Esophagus squamous epithelium (tissue), 5 donors: ENCODE results near the gene MOB3B. TPM values are rescaled to one million over a fixed set of nuclear protein-coding genes. Genes with fewer than 3 reads are reported as not detected.

Experiments
- DNase-seq: peaks from one replicate; lab custom pipeline; 2025; lab: John Stamatoyannopoulos, UW
- H3K27ac ChIP-seq, 4 donors: fragments of 200-600 bp; sonication (generic); one replicate each; pipeline ENCODE4 v1.5.1; 2016 to 2019; ENCODE audit warnings: mild to moderate bottlenecking in 1 of 4
- H3K27me3 ChIP-seq, 4 donors: fragments of 200-600 bp; sonication (generic); 1 replicate in 3 of 4; 2 replicates in 1 of 4; pipeline versions ENCODE4 v1.5.1 to v1.6.0; 2017 to 2021; ENCODE audit warnings: antibody characterized with exemption in 1 of 4
- H3K36me3 ChIP-seq, 3 donors: fragments of 200-600 bp; sonication (generic); one replicate each; pipeline ENCODE4 v1.5.1; 2016 to 2019
- H3K4me1 ChIP-seq, 3 donors: fragments of 200-600 bp; sonication (generic); one replicate each; pipeline ENCODE4 v1.5.1; 2017 to 2019
- H3K4me3 ChIP-seq, 4 donors: fragments of 200-600 bp; sonication (generic); 1 replicate in 3 of 4; 2 replicates in 1 of 4; pipeline ENCODE4 v1.5.1; 2016 to 2019; ENCODE audit warnings: mild to moderate bottlenecking in 2 of 4, moderate library complexity in 1 of 4
- H3K9me3 ChIP-seq, 3 donors: fragments of 200-600 bp; sonication (generic); one replicate each; pipeline ENCODE4 v1.5.1; 2016 to 2019
- POLR2A ChIP-seq, 4 donors: fragments of 450-650 bp; IDR thresholded peaks; one replicate each; pipeline ENCODE4 v1.6.1; 2017; ENCODE audit warnings: antibody characterized with exemption in 4 of 4, mild to moderate bottlenecking in 4 of 4, moderate library complexity in 3 of 4
- WGBS, 2 donors: methylation state at CpG; one replicate each; pipeline ENCODE4 v1.1.5; 2018; 5-methylcytosine and 5-hydroxymethylcytosine counted together
- intact Hi-C: fragments of 100-400 bp; cut with DNase I; formaldehyde crosslinking; loops from one replicate; pipeline ENCODE4 v1.15.0; 2022
- total RNA-seq, 4 donors: library from RNA; depleted of rRNA; stranded (reverse); fragments of >200 nt; gene quantifications; one replicate each; pipeline ENCODE4 v1.1.0, GENCODE V29; 2016
- TF ChIP-seq, protein P1 (sequence below), 6 experiments: fragments of 450-650 bp in 4 of 6; fragments of 200-600 bp in 2 of 6; sonication (generic) in 2 of 6; IDR thresholded peaks; one replicate each; pipeline ENCODE4 v1.5.1; 2016 to 2019; ENCODE audit warnings: antibody characterized with exemption in 6 of 6, mild to moderate bottlenecking in 4 of 6, moderate library complexity in 4 of 6
- donor health status: DM: yes; HTN: yes; CAD: no.

Gene MOB3B
- total RNA-seq, 4 donors from 2014 or later: 2.2 to 7.6 (median 5.2) TPM

DNA sequence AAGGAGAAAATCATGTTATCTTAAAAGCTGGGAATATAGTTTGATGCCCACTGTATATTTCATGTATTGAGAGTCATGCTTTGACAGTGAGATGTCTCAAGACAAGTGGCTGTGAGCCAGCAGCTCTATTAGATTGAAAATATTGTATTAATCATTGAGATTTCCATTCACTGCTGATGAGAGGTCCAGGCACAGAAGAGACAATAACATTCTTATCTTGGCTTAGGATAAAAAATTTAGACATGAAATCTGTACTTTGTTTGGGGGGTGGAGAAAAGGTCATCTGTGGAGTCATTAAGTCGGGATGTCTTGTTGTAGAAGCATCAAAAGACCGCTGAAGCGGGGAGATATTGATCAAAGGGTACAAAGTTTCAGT lies 134.8 kb downstream of the MOB3B start:
- Histone ChIP-seq H3K9me3 (no peaks in the 10 kb centered on the region), H3K4me1 (peaks cover 6 to 27% (median 21%) of the 10 kb centered on the region in 3 donors), H3K27me3 (no peaks in the 10 kb centered on the region), H3K4me3 (no peak overlapping the region), H3K36me3 (no peaks in the 10 kb centered on the region), H3K27ac (peak overlapping the region in 1 of 4 donors; percentile 30)
- WGBS, 2 donors: 78% methylated on average over 3 of the region's 3 CpGs
- DNase-seq: no peak
- TF ChIP-seq, protein P1, sequence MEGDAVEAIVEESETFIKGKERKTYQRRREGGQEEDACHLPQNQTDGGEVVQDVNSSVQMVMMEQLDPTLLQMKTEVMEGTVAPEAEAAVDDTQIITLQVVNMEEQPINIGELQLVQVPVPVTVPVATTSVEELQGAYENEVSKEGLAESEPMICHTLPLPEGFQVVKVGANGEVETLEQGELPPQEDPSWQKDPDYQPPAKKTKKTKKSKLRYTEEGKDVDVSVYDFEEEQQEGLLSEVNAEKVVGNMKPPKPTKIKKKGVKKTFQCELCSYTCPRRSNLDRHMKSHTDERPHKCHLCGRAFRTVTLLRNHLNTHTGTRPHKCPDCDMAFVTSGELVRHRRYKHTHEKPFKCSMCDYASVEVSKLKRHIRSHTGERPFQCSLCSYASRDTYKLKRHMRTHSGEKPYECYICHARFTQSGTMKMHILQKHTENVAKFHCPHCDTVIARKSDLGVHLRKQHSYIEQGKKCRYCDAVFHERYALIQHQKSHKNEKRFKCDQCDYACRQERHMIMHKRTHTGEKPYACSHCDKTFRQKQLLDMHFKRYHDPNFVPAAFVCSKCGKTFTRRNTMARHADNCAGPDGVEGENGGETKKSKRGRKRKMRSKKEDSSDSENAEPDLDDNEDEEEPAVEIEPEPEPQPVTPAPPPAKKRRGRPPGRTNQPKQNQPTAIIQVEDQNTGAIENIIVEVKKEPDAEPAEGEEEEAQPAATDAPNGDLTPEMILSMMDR (IDR thresholded peaks at IDR 0.05): no peak
- TF ChIP-seq POLR2A (IDR thresholded peaks at IDR 0.05): no peak
- intact Hi-C loops: no loop called here

DNA sequence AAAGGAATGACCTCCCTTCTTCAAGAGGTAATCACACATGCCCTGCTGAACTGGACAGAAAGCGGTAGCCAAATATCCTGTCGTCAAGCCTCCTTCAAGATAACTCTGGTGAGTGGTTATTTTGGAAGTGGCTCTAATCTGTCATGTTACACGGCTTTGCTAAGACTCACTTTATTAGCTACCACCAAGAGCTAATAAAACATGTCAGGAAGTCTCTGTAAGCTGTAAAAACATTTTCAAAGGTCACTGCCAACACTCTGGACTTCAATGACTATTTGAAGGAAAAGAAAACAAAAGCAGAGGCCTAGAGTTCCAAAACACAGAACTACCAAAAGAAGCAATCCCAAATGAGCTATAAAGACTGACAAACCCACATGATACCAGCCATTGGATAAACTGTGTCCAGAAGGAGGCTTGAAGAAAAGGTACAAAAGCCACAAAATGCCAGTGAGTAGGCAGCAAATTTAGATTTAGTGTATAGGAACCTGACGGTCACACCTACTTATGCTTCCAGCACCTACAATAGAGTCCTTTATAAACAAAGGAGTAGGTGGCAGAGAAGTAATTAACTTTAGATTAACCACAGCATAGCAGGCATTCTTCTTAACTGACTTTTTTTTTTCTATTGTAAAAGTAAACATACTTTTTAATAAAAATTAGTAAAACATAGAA lies 135.3 kb downstream of the MOB3B start:
- TF ChIP-seq, protein P1 (IDR thresholded peaks at IDR 0.05): no peak
- TF ChIP-seq POLR2A (IDR thresholded peaks at IDR 0.05): no peak
- DNase-seq: no peak
- 49% methylated on average over 4 of the region's 4 CpGs for WGBS, 2 donors
- Histone ChIP-seq H3K9me3 (no peaks in the 10 kb centered on the region), H3K27ac (peak overlapping the region in 1 of 4 donors; percentile 30), H3K4me3 (no peak overlapping the region), H3K4me1 (peaks cover 6 to 31% (median 21%) of the 10 kb centered on the region in 3 donors), H3K36me3 (no peaks in the 10 kb centered on the region), H3K27me3 (no peaks in the 10 kb centered on the region)
- intact Hi-C loops: no loop called here

DNA sequence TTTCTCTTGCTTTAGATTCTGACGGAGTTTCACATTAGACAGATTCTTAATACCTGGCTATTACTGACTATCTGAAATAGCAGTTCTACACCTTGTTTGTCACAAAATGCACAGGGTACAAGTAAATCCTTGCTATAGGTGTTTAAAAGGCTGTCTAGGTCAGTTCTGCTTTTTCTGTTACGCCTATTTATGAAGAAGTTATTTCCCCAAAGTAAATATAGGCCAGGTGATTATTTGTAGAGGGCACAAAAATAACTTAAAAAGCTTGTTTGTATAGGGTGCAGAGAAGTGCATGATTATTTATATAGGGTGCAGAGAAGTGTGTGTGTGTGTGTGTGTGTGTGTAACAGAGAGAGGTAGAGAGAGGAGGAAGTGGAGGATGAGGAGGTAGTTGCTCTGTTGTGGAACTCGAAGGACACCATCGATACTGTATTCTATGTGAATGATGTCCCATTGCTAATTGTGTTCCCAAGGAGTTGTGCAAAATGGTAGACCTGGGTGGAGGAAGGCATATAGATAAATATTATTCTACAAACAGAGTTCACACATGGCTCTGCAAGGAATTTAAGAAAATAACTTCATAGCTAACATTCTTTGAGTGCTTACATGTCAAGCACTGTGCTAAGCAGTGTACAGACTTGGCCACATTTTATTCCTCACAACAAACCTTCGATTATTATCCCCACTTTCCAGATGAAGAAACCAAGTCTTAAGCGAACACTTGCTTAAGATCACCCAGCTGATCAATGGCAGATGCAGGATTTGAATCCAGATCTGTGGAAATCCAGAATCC lies 136.4 kb downstream of the MOB3B start:
- intact Hi-C loops: no loop called here
- Histone ChIP-seq H3K36me3 (no peaks in the 10 kb centered on the region), H3K27me3 (no peaks in the 10 kb centered on the region), H3K9me3 (no peaks in the 10 kb centered on the region), H3K4me3 (no peak overlapping the region), H3K27ac (peak overlapping the region in 1 of 4 donors; percentile 30), H3K4me1 (peaks cover 6 to 36% (median 21%) of the 10 kb centered on the region in 3 donors)
- 80 to 88% methylated on average over 6 of the region's 6 CpGs for WGBS, 2 donors
- DNase-seq: no peak
- no peak for TF ChIP-seq POLR2A (IDR thresholded peaks at IDR 0.05)
- TF ChIP-seq, protein P1 (IDR thresholded peaks at IDR 0.05): no peak

DNA sequence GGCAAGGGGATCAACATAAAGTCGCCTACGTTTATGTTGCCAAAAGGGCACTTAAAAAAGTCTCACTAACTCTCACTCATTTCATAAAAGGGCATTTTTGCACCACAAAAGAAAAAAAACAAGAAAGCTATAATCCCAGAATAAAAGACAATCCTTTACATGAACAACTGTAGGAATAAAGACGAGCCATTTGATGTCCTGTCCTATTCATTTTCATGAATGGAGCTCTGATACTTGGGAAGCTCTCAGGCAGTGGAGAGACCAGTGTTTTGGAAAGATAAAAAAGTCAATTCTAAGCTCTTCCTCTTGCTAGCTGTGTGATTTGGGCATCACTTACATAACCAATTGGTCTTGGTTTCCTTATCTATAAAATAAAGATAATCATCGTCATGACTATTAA lies 137.2 kb downstream of the MOB3B start:
- TF ChIP-seq POLR2A (IDR thresholded peaks at IDR 0.05): no peak
- TF ChIP-seq, protein P1 (IDR thresholded peaks at IDR 0.05): no peak
- no peaks in the 10 kb centered on the region for H3K9me3 ChIP-seq
- H3K27me3 ChIP-seq: no peaks in the 10 kb centered on the region
- H3K4me3 ChIP-seq: no peak overlapping the region
- intact Hi-C loops: no loop called here
- WGBS, 2 donors: 90 to 95% methylated on average over 4 of the region's 4 CpGs
- DNase-seq: no peak
- H3K36me3 ChIP-seq: no peaks in the 10 kb centered on the region
- H3K27ac ChIP-seq: no peak overlapping the region
- H3K4me1 ChIP-seq: peaks cover 6 to 44% (median 21%) of the 10 kb centered on the region in 3 donors
